A549 (cell line): ENCODE data around the gene CELF1. TPM values are rescaled to one million over a fixed set of nuclear protein-coding genes. Genes with fewer than 3 reads are reported as not detected.

Experiments used
- ATAC-seq, 2 experiments: fragments of 200-7000 bp in 1 of 2; fragments of >200 bp in 1 of 2; cut with Nextera tagmentation in 1 of 2; cut with Tn5 transposase in 1 of 2; 3 replicates each; pipeline versions ENCODE4 v1.8.0 to v1.9.1; 2018 to 2020; ENCODE audit warnings: mild to moderate bottlenecking in 1 of 2, moderate library complexity in 1 of 2
- CTCF ChIA-PET: fragments of 300-600 bp; sonication (Branson Sonifier 250); formaldehyde crosslinking; extraction: SDS; loops from one replicate; lab custom pipeline; 2021; ENCODE audit warnings: antibody characterized with exemption, inconsistent platforms; lab: Yijun Ruan, JAX
- POLR2A ChIA-PET: fragments of 350-600 bp; formaldehyde crosslinking; extraction: SDS; loops from one replicate; lab custom pipeline; 2021; ENCODE audit warnings: antibody characterized with exemption, inconsistent platforms; lab: Yijun Ruan, JAX
- DNase-seq, 2 experiments: peaks; one replicate each; pipeline versions ENCODE4 v3.0.0 to v3.0.0-alpha.2; 2011 to 2016; ENCODE audit warnings: low read depth in 1 of 2, low spot score in 1 of 2
- FAIRE-seq: peaks from 2 replicates; lab custom pipeline; 2011; peaks lifted over from hg19 to GRCh38; lab: Jason Lieb, UNC
- H3K27ac ChIP-seq, 2 experiments: fragments of >200 bp; sonication (Bioruptor Twin); formaldehyde crosslinking; 3 replicates each; pipeline ENCODE4 v1.5.1; 2016 to 2017
- H3K4me1 ChIP-seq: fragments of >200 bp; sonication (Bioruptor Twin); formaldehyde crosslinking; 3 replicates; pipeline ENCODE4 v1.6.1; 2016
- H3K4me2 ChIP-seq: fragments of >200 bp; sonication (Bioruptor Twin); formaldehyde crosslinking; 3 replicates; pipeline ENCODE4 v1.6.1; 2016
- H3K4me3 ChIP-seq: fragments of >200 bp; sonication (Bioruptor Twin); formaldehyde crosslinking; 3 replicates; pipeline ENCODE4 v1.5.1; 2016
- H3K9me3 ChIP-seq: fragments of >200 bp; sonication (Bioruptor Twin); formaldehyde crosslinking; 3 replicates; pipeline ENCODE4 v1.6.1; 2016
- BHLHE40 ChIP-seq: IDR thresholded peaks from 2 replicates; pipeline ENCODE4 v1.6.1; 2012; ENCODE audit warnings: low read depth, low read length, inconsistent platforms
- CBX8 ChIP-seq: fragments of 200-600 bp; sonication (generic); IDR thresholded peaks from 2 replicates; pipeline ENCODE4 v1.6.1; 2016
- CHD4 ChIP-seq: fragments of 200-600 bp; sonication (generic); IDR thresholded peaks from 2 replicates; pipeline ENCODE4 v1.6.1; 2016; ENCODE audit warnings: antibody characterized with exemption, mild to moderate bottlenecking, borderline replicate concordance
- CTCF ChIP-seq: fragments of >200 bp; sonication (Bioruptor Twin); formaldehyde crosslinking; IDR thresholded peaks from 3 replicates; pipeline ENCODE4 v1.5.1; 2016
- E2F6 ChIP-seq: IDR thresholded peaks from 2 replicates; pipeline ENCODE4 v1.6.1; 2012; ENCODE audit warnings: low read depth, borderline replicate concordance
- EHF ChIP-seq: fragments of 250-450 bp; sonication (Bioruptor Pico); IDR thresholded peaks from 2 replicates; pipeline ENCODE4 v1.5.0; 2020; ENCODE audit warnings: mild to moderate bottlenecking
- EHMT2 ChIP-seq: fragments of 200-600 bp; sonication (generic); IDR thresholded peaks from 2 replicates; pipeline ENCODE4 v1.6.1; 2016; ENCODE audit warnings: antibody characterized with exemption, low read depth, mild to moderate bottlenecking, moderate library complexity
- ELK1 ChIP-seq: fragments of 150-350 bp; IDR thresholded peaks from 2 replicates; pipeline ENCODE4 v1.6.1; 2014; ENCODE audit warnings: low read depth, mild to moderate bottlenecking, low read length
- FOSL2 ChIP-seq, 2 experiments: fragments of 450-650 bp in 1 of 2; fragments of >200 bp in 1 of 2; sonication (Bioruptor Twin) in 1 of 2; formaldehyde crosslinking; IDR thresholded peaks; 2 replicates each; pipeline versions ENCODE4 v1.5.0 to v1.6.1; 2016 to 2020; ENCODE audit warnings: mild to moderate bottlenecking in 1 of 2, moderate library complexity in 1 of 2
- FOXS1 ChIP-seq: fragments of 250-450 bp; sonication (Bioruptor Pico); IDR thresholded peaks from 2 replicates; pipeline ENCODE4 v1.5.0; 2020; ENCODE audit warnings: mild to moderate bottlenecking, moderate library complexity
- HDAC2 ChIP-seq: fragments of 200-600 bp; sonication (generic); IDR thresholded peaks from 2 replicates; pipeline ENCODE4 v1.6.1; 2016
- HEYL ChIP-seq: fragments of 250-450 bp; sonication (Bioruptor Pico); IDR thresholded peaks from 2 replicates; pipeline ENCODE4 v1.8.0; 2021; ENCODE audit warnings: mild to moderate bottlenecking, moderate library complexity
- JUNB ChIP-seq: fragments of >200 bp; sonication (Bioruptor Twin); formaldehyde crosslinking; IDR thresholded peaks from 2 replicates; pipeline ENCODE4 v1.6.1; 2016
- KDM1A ChIP-seq: fragments of 200-600 bp; sonication (generic); IDR thresholded peaks from 2 replicates; pipeline ENCODE4 v1.6.1; 2016; ENCODE audit warnings: low read depth, mild to moderate bottlenecking
- KDM5A ChIP-seq: fragments of 200-600 bp; sonication (generic); IDR thresholded peaks from 2 replicates; pipeline ENCODE4 v1.6.1; 2016; ENCODE audit warnings: antibody characterized with exemption, mild to moderate bottlenecking
- MAFK ChIP-seq: fragments of 450-650 bp; IDR thresholded peaks from 2 replicates; pipeline ENCODE4 v1.6.1; 2014; ENCODE audit not compliant: partially characterized antibody
- MAZ ChIP-seq: fragments of 150-350 bp; IDR thresholded peaks from 2 replicates; pipeline ENCODE4 v1.6.1; 2014; ENCODE audit warnings: antibody characterized with exemption, low read depth, low read length, borderline replicate concordance
- NPAS2 ChIP-seq: fragments of 250-450 bp; sonication (Bioruptor Pico); IDR thresholded peaks from 2 replicates; pipeline ENCODE4 v1.8.0; 2022; ENCODE audit warnings: mild to moderate bottlenecking, moderate library complexity, borderline replicate concordance
- NR3C1 ChIP-seq: fragments of >200 bp; sonication (Bioruptor Twin); formaldehyde crosslinking; IDR thresholded peaks from 3 replicates; pipeline ENCODE4 v1.6.1; 2017
- REST ChIP-seq: fragments of 200-600 bp; sonication (generic); IDR thresholded peaks from 2 replicates; pipeline ENCODE4 v1.6.1; 2016; ENCODE audit warnings: antibody characterized with exemption, mild to moderate bottlenecking, moderate library complexity
- RFX5 ChIP-seq: fragments of 450-650 bp; IDR thresholded peaks from 2 replicates; pipeline ENCODE4 v1.7.1; 2014; ENCODE audit warnings: antibody characterized with exemption, mild to moderate bottlenecking, moderate library complexity
- SREBF2 ChIP-seq: fragments of 450-650 bp; IDR thresholded peaks from 2 replicates; pipeline ENCODE4 v1.6.1; 2014; ENCODE audit warnings: mild to moderate bottlenecking, moderate library complexity
- TP53 ChIP-seq: fragments of 250-450 bp; sonication (Bioruptor Pico); IDR thresholded peaks from 2 replicates; pipeline ENCODE4 v1.5.0; 2021; ENCODE audit warnings: mild to moderate bottlenecking, moderate library complexity
- ZC3H11A ChIP-seq: fragments of 450-650 bp; IDR thresholded peaks from 2 replicates; pipeline ENCODE4 v1.6.1; 2014; ENCODE audit warnings: antibody characterized with exemption, mild to moderate bottlenecking
- ZSCAN20 ChIP-seq: fragments of 250-450 bp; sonication (Bioruptor Pico); IDR thresholded peaks from 2 replicates; pipeline ENCODE4 v1.8.0; 2022; ENCODE audit warnings: mild to moderate bottlenecking, moderate library complexity
- WGBS: methylation state at CpG from one replicate; pipeline ENCODE4 v1.1.6; 2017; ENCODE audit errors: missing lambda C conversion rate; 5-methylcytosine and 5-hydroxymethylcytosine counted together
- polyA plus RNA-seq, 4 experiments: library from polyadenylated mRNA; depleted of rRNA in 3 of 4; stranded (reverse); fragments of >200 nt; fragmentation: RNase III in 1 of 4; extraction: RNeasy Plus Mini Kit Qiagen cat#74134 plus additional on column Dnase treatment in 1 of 4; gene quantifications; 2 replicates in 3 of 4; 3 replicates in 1 of 4; pipeline ENCODE4 v1.2.3, GENCODE V29; 2011 to 2017

The CELF1 gene
- polyA plus RNA-seq, 2 of the 4 experiments (the other 2 are of a cell fraction) = 53.8 to 138 TPM

- TF ChIP-seq ZSCAN20 (CRISPR knock-in tag) (no peak), E2F6 (no peak), KDM1A (no peak), NR3C1 (no peak), KDM5A (no peak), CBX8 (no peak), SREBF2 (no peak), RFX5 (no peak), FOSL2 (IDR thresholded peaks at IDR 0.05) (no peak), FOSL2 (CRISPR knock-in tag; IDR thresholded peaks at IDR 0.05) (no peak), CHD4 (no peak), REST (no peak)
- 95% methylated on average over 2 of the region's 2 CpGs for WGBS
- FAIRE-seq = no peak
- Histone ChIP-seq H3K9me3 (no peaks in the 10 kb centered on the region), H3K27ac (no peak overlapping the region), H3K4me1 (peaks cover 25% of the 10 kb centered on the region), H3K4me2 (no peak overlapping the region), H3K4me3 (no peak overlapping the region)
- ChIA-PET CTCF (interaction anchor here (0.7 to 2.6 kb wide), 5 partner anchors 11 to 24 kb away, joined by 3 to 13 read pairs (median 3); no protein-coding TSS in a partner anchor), POLR2A (no interaction called here)
- DNase-seq = no peak
- peak in 1 of 2 experiments; percentile 42; a peak in 1 of 6 replicates for ATAC-seq
Measured at GRCh38 chr11:47532597-47533213, 20.2 kb downstream of the CELF1 start.

GRCh38 chr11:47531666-47532065 lies 21.3 kb downstream of the CELF1 start:
- FAIRE-seq (no peak), DNase-seq (no peak), ATAC-seq (no peak)
- Histone ChIP-seq H3K4me1 (peaks cover 25% of the 10 kb centered on the region), H3K4me2 (no peak overlapping the region), H3K27ac (no peak overlapping the region), H3K9me3 (no peaks in the 10 kb centered on the region), H3K4me3 (no peak overlapping the region)
- 87% methylated on average over 3 of the region's 3 CpGs for WGBS
- ChIA-PET CTCF (interaction anchor here (0.7 to 2.6 kb wide), 5 partner anchors 9 to 379 kb away, joined by 3 to 13 read pairs (median 4); no protein-coding TSS in a partner anchor), POLR2A (interaction anchor here (0.7 kb wide), 1 partner anchor 31 kb away, joined by 3 read pairs; no protein-coding TSS in a partner anchor)
- no peak for TF ChIP-seq ZC3H11A
- TF ChIP-seq MAZ = no peak
- TF ChIP-seq TP53 = no peak
- TF ChIP-seq BHLHE40 = no peak
- TF ChIP-seq CBX8 = no peak
- TF ChIP-seq REST = no peak
- TF ChIP-seq HEYL = no peak
- no peak for TF ChIP-seq EHMT2
- TF ChIP-seq JUNB = no peak
- TF ChIP-seq NPAS2 (CRISPR knock-in tag) = no peak
- no peak for TF ChIP-seq CHD4
- no peak for TF ChIP-seq ELK1
- no peak for TF ChIP-seq FOXS1 (CRISPR knock-in tag)
- no peak for TF ChIP-seq CTCF
- no peak for TF ChIP-seq EHF (CRISPR knock-in tag)
- TF ChIP-seq MAFK = no peak
- no peak for TF ChIP-seq KDM1A
- no peak for TF ChIP-seq HDAC2
